HG03135 (cell line): ENCODE data around the gene DYRK3.

Experiments used
- ATAC-seq: cut with Tn5 transposase; IDR thresholded peaks from one replicate; pipeline ENCODE4 v1.9.1; 2021; ENCODE audit warnings: mild to moderate bottlenecking, moderate library complexity; ENCODE audit not compliant: unreplicated experiment

Gene DYRK3

GRCh38 chr1:206681359-206681758, 46.0 kb downstream of the DYRK3 start:
- no peak for ATAC-seq

GRCh38 chr1:206682111-206682510, 46.8 kb downstream of the DYRK3 start:
- no peak for ATAC-seq

- no peak for ATAC-seq
These were observed 48.0 kb downstream of the DYRK3 start for GRCh38 chr1:206683313-206683712.

GRCh38 chr1:206684003-206684402, 48.7 kb downstream of the DYRK3 start:
- ATAC-seq = no peak

GRCh38 chr1:206684478-206685333, 49.4 kb downstream of the DYRK3 start, which contains the start of gene MAPKAPK2:
MAPKAPK2 (plus strand) TSS chr1:206684905; CDS start chr1:206685230, 325 bp downstream.
- ATAC-seq = peak; percentile 48

- ATAC-seq = peak; percentile 23
These were observed 50.0 kb downstream of the DYRK3 start for GRCh38 chr1:206685334-206685768.

- peak; percentile 40 for ATAC-seq
These were observed 50.6 kb downstream of the DYRK3 start for GRCh38 chr1:206685769-206686477.

- ATAC-seq = no peak
These were observed 51.3 kb downstream of the DYRK3 start for GRCh38 chr1:206686478-206687249.

- no peak for ATAC-seq
These were observed 52.0 kb downstream of the DYRK3 start for GRCh38 chr1:206687251-206687914.

GRCh38 chr1:206687915-206688442, 52.6 kb downstream of the DYRK3 start:
- ATAC-seq = no peak

GRCh38 chr1:206690516-206690915, 55.2 kb downstream of the DYRK3 start:
- ATAC-seq = no peak

- ATAC-seq = no peak
These were observed 56.3 kb downstream of the DYRK3 start for GRCh38 chr1:206691604-206692003.

- no peak for ATAC-seq
These were observed 57.7 kb downstream of the DYRK3 start for GRCh38 chr1:206693029-206693428.

GRCh38 chr1:206693592-206693991, 58.3 kb downstream of the DYRK3 start:
- ATAC-seq = no peak

GRCh38 chr1:206694171-206695124, 59.1 kb downstream of the DYRK3 start:
- ATAC-seq = no peak

GRCh38 chr1:206695733-206696132, 60.4 kb downstream of the DYRK3 start:
- ATAC-seq = no peak

GRCh38 chr1:206696812-206697585, 61.7 kb downstream of the DYRK3 start:
- no peak for ATAC-seq

- ATAC-seq = no peak
These were observed 62.7 kb downstream of the DYRK3 start for GRCh38 chr1:206698011-206698410.
